Measurements from ENCODE around the gene WDR70.

WDR70 gene

DNA sequence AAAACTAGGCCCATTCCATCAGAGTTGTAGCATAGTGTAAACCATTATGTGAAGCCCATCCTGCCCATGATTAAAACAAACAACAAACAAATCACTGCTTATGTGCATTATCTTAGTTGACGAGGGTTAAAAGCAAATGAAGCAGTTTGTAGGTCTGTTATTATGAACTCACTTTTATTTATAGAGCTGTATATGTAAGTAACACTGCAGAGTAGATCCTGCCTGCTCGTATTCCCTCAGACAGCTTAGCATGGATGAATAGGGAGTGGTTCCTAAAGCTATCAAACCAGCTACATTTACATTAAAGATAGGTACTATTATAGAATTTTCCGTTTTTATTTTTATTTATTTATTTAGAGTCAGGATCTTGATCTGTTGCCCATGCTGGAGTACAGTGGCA, 348.1 kb downstream of the WDR70 start:
- no peak for DNase-seq

DNA sequence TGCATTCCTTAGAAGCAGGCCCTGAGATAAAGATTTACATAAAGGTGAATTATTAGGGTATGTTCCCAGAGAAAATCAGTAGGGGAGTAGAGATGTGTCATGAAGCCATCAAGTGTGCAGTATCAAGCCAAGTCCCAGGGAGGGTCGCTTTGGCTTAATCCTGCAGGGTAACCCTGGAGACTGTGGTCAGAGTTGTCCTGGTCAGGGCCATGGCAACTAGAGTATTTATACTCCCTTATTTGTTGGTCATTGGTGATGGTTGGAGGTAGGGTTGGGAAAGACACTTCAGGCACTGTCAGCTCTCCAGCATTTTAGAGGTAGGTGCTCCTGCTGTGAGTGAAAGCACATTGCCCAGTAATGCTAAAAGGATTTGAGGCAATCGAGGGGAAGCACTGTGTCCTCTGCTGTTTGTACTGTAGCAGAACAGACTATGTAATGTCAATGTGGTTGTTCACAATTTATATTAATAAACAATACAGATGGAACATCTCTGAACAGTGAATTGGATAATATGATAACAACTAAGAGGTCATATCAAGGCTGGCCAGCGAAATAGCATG, 351.9 kb downstream of the WDR70 start:
- no peak for DNase-seq

DNA sequence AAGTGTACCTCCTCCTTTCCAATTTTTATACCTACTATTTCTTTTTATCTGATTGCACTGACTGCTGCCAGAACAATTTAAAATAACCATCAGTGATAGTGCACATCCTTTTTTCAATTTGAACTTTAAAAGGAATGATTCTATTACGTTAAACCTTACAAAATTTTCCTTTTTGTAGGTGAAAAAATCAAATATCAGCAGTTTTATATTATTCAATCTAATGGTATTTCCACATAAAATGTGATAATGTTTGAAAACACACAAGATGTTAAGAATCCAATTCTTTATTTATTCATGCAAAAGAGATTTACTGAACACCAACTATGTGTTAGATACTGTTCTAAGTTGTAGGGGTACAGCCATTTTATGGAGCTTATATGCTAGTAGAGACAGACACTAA, 355.0 kb downstream of the WDR70 start:
- no peak for DNase-seq

DNA sequence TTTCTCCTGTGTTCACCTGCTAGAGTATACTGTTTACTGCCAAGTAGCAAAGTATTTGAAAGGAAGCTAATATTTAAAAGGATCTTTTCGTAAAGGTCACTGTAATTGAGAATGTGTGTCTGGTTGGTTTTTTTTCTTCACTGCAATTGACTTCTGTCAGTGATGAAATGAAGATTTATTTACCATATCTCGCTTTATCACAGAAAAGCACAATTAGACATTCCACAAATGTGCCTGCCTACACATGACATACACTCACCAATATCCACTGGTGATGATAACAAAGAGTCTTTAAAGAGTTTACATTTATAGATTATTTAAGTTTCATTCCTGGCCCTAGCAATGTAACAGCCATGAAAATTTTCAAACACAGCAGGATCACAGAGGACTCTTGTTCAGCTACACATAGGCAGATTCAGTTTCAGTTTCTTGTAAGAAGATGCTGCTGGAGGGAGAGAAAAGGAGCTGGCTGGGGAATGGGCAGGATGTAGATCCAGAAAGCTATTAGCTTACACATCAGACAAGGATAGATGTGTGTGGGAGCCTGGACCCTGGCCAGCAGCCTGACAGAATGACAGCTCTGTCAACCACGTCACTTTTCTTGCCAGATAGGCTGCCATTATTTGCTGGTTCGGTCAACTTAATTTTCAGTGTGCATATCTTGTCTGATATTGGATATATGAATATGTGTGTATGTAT, 356.7 kb downstream of the WDR70 start:
- no peak for DNase-seq

DNA sequence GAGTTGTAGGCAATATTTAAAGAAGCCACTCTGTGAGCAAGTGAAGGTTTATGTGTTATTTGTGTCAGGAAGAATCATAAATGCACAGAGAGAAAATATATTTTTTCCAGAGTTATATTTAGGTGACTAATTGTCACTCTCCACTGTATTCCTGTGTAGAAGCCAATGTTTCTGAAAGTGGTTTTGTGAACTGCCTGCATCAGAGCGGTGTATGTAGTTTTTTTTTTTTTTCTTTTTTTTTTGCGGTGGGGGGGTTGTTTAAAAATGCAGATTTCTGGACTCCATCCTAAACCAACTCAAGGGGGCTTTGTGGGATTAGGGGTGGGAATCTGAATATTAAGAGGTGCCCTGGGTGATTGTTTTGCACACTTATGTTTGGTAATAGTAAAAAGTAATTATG, 357.3 kb downstream of the WDR70 start:
- DNase-seq, result no peak

DNA sequence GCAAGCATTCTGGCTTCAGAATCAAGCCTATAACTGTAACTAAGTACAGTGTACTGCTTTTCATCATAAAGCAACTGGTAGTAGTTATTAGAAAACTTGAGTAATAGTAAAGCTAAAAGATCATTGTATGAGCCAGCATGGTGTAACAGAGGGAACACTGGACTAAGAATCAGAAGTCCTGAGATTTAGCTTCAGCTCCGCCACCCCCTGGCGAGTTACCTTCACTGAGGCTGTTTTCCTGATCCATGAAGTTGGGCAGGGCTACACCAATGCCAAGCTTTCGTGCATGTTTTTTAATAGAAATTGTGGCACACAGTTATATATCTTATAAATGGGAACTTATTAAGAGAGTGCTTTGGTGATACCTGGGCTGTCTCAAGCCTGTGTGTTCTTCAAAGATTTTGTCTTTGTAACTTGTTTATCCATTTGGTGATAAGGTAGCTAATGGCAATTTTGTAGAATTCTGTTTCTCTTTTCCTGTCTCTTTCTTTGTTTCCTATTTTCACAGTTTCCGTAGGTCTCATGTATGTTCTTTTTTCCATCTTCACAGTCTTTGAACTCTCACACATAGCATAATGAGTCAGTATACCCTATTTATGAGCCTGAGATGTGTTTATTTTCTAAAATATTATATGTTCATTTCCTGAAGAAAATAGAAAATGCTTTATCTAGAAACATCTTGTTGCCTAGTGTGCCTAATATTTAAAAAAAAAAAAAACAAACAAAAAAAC, 358.4 kb downstream of the WDR70 start:
- no peak for DNase-seq

DNA sequence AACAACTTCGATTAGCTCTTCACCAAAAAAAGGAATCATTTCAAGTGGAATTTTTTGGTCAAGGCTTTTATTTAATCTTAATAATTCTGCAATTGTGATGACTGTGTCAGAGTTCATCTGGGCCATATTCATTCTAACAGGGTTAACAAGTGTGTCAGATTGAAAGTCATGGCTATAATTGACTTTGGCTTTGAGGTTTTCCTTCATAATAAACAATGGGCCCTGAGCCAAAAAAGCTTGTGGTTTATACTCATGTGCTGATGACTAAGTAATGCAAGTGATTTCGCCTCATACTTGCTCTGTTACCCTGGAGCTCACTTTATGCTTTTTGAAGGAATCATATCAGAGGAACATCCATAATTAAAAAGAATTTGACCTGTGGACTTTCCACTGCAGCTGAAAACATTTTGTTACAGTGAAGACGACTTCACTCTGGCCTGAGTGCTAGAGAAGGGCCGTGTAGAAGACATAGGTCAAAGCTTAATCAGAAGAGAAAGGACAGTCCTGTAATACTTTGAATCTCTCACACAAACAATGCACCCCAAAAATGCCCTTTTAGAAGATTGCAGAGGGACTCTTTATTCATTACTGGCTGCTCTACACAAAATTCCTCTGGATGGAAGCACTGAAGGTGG, 359.1 kb downstream of the WDR70 start:
- DNase-seq, result no peak

DNA sequence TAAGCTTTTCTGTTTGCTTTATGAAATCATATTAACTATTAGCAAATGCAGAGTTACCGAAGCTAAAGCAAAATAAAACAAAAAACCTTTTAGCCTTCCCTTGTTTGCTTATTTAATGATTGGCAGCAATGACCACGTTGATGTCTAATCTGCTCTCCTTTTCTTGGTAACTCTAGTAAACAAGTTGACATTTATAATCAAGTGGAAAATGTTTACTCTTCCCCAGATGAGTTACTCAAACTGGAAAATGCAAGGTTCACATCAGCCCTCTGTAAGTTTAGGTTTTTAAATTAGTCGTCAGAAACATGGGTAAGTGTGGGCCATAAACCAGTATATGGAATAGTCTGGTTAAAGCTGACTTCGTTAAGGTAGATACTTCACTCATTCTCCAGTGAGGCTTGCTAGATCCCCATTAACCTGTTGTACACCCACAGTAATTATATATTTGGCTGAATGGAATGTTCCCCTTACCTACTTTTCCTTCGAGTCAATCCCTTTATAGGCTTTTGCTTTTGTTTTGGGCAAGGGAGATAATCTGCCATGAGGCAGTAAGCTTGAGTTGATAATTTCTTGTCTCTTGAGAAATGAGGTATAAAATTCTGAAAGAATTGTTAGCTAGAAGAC, 359.9 kb downstream of the WDR70 start:
- no peak for DNase-seq

DNA sequence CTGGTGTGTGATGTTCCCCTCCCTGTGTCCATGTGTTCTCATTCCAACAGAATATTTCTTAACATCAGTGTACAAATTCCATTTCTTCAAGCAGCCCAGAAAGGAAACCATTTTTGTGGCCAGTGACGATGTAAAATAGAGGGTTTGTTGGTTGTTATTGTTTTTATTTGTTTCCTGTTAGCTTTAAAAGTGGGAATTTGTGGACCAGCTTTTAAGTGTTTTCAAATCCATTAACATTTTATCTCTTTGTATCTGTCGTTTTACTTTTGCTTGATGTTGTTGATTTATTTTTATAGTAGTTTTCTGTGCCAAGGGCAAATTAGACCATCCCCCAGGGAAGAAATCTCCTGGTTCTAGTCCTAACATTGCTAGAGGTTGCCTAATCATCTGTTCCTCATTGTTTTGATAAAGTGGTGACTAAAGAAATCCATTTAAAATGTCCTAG, 360.7 kb downstream of the WDR70 start:
- no peak for DNase-seq

DNA sequence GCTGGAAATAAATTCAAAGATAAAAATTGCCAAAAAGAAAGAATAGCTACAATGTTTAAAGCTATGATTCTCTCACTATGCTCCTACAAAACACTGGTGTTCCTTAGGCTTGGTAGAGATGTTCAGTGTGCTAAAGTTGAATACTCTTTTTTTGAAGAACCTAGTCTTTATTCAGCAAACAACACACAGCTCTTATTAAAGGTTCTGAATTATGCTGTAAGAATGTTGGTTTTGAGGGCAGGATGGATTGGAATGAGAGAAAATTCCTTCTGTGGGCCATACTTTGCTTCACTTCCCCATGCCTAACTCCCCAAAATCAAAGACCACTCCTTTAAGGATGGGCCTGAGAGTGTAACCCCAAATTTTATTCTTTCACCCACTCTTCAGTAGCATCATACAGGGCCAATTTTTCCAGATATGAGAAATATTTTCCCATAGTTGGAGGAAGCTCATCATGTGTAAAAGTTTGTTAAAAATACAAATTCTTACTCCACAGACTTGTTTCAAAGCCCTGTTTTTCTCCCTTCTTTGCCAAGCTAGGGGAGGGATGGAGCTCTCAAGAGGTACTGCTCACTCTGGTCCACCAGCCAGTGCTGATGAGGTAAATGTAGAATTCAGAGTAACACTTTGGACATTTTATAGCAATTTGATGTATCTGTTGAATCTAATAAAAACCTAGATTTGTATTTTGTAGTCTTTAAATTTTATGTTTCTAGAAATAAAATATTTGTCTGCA, 361.4 kb downstream of the WDR70 start:
- DNase-seq, result no peak

DNA sequence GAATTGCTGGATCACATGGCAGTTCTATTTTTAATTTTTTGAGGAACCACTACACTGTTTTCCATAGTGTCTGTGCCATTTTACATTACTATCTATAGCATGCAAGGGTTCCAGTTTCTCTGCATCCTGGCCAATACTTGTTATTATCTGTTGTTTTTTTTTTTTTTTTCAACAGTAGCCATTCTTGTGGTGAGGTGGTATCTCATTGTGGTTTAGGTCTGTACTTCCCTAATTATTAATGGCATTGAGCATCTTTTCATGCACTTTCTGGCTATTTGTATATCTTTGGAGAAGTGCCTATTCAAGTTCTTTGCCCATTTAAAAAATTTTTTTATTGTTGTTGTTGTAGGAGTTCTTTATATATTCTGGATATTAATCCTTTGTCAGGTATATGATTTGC, 363.0 kb downstream of the WDR70 start:
- no peak for DNase-seq

DNA sequence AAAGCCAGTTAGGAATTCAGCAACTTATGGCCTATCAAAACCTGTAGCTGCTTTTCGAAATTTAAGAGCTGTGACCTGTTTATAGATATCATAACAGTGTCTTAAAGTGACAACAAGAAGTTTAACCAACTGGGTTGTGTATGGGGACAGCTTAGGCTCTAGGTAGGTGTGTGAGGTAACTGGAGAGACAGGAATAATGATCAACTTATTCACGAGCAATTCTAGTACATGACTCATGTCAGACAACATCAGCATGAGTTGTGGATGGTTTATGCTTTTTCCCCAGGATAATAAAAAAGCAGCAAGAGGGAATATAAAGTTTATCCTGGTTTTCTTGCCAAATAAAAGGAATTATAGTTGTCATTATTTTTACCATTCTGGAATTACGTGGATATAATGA, 372.1 kb downstream of the WDR70 start:
- no peak for DNase-seq

DNA sequence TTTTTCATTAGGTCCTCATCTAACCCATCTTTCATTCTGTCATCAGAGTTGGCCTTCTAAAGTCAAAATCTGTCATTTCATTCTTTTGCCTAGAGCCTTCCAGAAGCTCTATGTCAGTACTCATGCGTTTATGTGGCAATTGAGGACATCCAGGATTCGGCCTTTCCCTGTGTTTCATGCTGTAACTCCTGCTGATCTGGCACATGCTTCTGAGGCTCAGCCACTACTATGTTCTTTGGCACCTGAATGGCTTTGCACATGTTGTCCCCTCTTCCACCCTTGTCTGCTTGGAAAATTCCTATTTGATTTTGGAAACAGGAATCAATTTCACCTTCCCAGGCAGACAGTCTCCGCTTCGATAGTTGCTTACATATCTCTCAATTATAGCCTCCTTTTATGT, 375.9 kb downstream of the WDR70 start:
- DNase-seq, result no peak

DNA sequence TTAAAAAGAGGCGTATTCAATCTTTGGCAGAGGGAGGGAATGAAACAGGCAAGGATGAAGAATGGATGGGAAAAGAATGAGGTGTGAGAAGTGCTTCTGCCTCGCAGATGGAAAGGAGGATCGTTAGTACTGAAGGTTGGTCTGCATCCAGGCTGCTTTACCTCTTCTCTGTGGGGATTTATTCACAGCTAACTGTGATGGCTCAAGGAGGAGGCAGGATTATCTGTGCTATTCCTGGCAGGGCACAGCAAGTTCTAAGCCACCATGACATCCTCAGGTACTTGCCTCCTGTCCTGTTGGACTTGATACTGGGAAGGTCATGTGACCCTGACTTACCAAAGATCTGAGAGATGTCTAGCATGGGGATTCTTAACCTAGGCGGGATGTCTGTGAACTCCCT, 376.5 kb downstream of the WDR70 start:
- DNase-seq, result no peak

DNA sequence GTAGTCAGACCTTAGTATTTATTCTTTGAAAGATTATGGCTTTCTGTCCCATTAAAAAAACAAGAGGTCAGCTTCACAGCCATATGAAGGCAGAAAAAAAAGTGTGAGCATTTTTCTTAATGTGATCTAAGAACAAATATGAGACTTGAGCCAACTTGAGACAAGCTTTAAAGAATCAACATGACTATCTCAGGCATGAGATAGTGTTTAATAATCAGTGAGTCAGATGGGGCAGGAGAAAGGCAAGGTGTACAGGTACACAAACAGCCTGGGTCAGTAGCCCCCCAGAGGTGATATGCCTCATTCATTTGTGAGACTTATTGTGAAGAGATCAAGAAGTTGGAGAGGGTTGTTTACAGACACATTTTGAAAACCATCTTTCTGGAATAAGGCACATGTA, 377.1 kb downstream of the WDR70 start:
- no peak for DNase-seq

DNA sequence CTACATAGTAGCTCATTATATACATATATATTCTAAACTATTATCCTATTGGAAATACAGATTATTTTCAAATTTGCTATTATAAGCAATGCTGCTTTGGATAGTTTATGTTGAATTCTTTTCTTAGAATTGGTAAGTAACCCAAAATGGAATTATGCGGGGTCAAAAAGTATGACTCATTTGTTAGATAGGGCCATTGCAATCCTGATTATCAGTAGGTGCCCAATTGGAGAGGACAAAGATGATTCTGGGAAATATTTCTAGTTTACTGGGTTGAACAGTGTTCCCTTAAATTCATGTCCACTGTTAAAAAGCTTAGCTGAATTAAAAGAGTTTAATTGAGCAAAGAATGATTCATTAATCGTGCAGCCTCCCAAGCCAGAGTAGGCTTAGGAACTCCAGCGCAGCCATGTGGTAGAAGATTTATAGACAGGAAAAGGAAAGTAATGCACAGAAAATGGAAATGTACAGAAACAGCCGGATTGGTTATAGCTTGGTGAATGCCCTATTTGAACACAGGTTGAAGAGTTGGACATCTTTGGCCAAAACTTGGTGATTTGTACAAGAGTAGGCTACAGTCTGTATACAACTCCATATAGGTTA, 379.0 kb downstream of the WDR70 start:
- DNase-seq, result no peak

DNA sequence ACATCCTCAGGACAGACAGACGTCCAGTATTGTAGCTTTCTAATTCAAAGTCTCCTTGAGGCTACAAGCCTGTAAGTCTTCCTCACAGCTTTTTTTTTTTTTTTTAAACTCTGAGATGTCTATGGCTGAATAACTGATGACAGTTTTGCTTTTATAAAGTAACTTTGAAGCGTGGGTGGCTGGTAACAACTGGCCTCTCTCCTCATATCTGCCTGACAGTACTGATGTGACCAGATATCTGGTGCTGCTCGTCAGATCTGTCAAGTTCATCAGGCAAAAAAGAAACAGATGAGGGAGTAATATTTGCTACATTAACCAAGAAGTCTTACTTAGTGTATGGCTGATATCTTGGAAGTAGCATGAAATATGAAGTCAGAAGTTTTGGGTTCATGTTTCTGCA, 388.1 kb downstream of the WDR70 start:
- no peak for DNase-seq

DNA sequence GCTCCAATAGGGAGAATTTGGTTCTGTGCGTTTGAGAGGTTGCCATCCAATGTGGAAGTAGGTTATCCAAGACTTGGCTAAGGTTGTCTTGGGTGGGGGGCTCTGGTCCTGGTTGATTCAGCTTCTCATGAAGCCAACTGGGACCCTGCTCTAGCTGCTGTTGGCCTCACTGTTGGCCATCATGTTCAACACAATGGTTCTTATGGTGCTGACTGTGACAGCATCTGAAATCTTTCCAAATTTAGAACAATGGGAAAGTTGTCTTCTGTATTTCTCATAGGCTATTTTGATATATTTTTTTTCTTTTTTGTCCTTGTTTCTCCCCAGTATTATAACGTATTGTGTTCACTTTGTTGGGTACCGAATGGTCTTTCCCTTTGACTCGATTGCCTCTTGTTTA, 388.8 kb downstream of the WDR70 start:
- DNase-seq, result no peak

DNA sequence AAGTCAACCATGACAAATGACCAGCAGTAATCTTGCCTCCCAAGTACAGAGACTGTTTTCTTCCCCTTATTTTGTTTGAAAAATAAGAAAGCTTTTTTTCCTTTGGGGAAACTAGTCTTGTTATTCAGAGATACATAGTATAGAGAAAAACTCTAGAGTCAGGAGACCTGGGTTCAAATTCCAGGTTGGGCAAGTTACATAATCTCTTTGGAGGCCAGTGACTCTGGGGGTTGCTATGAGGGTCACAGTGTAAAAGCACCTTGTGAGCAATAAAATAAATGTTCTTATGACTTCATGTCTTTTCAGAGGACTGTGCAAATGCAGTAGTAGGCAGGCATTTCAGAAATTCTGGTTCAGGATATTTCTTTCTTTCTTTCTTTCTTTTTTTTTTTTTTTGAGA, 389.3 kb downstream of the WDR70 start:
- DNase-seq, result no peak

DNA sequence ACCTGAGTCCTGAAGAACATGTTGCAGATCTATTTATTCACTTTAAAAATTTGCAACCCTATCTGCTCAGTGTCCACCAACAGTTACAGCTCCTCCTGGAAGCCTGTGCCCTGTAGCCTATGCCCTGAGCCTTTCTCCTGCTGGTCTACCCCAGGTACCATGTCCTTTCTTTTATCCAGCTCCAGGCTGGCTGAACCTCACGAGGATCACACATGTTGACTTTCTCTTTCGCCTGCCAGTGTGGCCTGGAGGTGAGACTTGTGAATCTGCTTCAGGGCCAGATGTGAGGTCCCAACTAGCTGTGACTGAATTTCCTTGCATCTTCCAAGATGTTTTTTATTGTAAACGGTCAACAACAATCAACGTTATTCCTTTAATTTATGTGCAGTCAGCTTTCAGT, 390.0 kb downstream of the WDR70 start:
- no peak for DNase-seq

DNA sequence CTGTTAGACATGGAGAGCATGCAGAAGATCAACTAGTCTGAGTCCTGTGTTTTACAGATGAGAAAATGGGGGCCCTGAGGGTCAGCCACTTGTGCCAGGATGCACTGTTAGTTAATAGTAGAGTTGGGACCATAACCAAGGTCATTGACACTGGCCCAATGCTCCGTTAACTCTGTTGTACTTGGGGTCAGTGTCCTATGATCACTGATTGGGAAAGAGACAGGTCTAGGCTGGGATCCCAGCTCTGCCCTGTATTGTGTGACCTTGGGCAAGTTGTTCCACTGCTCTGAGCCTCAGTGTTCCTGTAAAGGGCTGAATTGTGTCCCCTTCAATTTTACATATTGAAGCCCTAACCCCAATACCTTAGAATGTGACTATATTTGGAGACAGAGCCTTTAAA, 390.7 kb downstream of the WDR70 start:
- DNase-seq, result no peak

DNA sequence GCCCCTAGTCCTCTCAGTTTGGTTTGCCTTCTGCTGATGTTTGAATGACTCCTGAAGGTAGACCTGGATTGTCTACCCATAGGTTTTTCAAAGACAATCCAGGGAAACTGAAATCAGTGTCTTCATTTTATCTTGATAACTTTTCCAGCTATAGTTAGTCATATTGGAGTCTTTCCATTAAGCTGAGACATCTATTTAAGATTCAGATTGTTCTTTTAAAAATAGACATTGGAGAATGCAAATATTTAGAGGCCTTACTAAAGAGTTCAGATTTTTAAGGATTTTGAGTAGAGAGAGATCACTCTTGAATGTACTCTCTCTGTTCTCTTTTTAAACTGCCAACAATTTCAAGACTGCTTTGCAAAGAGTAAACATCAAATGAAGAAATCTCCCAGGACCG, 391.7 kb downstream of the WDR70 start:
- no peak for DNase-seq
